ENCODE data around the gene MEIOSIN. TPM values are rescaled to one million over a fixed set of nuclear protein-coding genes. Genes with fewer than 3 reads are reported as not detected.
"Not testable (repeated sequence)": the region's sequence is repeated elsewhere in the genome, so short reads cannot be mapped to it uniquely, and the experiment has no call there.

MEIOSIN gene
- total RNA-seq, 1 experiment from 2014 or later = not detected

DNA sequence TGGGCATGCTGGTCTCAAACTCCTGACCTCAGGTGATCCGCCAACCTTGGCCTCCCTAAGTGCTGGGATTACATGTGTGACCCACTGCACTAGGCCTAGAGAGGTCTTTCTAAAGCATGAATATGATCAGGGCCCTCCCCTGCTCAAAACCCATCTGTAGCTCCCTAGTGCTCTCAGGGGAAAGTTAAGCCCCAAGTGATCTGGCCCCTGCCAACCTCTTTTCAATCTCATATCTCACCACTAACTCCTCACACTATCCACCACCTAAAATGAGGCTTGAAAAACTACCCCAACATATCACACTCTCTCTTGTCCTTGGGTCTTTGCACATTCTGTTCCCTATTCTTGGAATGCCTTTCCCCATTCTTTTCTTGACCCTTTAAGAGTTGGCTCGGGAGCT lies 61.4 kb downstream of the MEIOSIN start:
- CTCF ChIA-PET = interaction anchor here (0.6 to 1.5 kb wide), 2 partner anchors 12 to 25 kb away, joined by 7 read pairs; partner anchors contain the start of genes DMPK and SIX5
- Mint-ChIP-seq H3K4me1 (ENCODE audit: low read depth, unreplicated experiment) (peaks cover 41% of the 10 kb centered on the region), H3K27ac (ENCODE audit: unreplicated experiment) (peak overlapping the region; percentile 7), H3K9me3 (ENCODE audit: low read depth, unreplicated experiment) (no peaks in the 10 kb centered on the region), H3K4me3 (ENCODE audit: low read depth, unreplicated experiment) (no peak overlapping the region), H3K36me3 (ENCODE audit: insufficient read depth, unreplicated experiment) (peaks cover 39% of the 10 kb centered on the region), H3K27me3 (ENCODE audit: unreplicated experiment) (peaks cover 26% of the 10 kb centered on the region)
- intact Hi-C loops (cut with micrococcal nuclease; ENCODE audit: unreplicated experiment) = no loop called here
- no TSS peak for BruUV-seq (replicated peaks)
- TF ChIP-seq, protein P1, sequence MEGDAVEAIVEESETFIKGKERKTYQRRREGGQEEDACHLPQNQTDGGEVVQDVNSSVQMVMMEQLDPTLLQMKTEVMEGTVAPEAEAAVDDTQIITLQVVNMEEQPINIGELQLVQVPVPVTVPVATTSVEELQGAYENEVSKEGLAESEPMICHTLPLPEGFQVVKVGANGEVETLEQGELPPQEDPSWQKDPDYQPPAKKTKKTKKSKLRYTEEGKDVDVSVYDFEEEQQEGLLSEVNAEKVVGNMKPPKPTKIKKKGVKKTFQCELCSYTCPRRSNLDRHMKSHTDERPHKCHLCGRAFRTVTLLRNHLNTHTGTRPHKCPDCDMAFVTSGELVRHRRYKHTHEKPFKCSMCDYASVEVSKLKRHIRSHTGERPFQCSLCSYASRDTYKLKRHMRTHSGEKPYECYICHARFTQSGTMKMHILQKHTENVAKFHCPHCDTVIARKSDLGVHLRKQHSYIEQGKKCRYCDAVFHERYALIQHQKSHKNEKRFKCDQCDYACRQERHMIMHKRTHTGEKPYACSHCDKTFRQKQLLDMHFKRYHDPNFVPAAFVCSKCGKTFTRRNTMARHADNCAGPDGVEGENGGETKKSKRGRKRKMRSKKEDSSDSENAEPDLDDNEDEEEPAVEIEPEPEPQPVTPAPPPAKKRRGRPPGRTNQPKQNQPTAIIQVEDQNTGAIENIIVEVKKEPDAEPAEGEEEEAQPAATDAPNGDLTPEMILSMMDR (IDR thresholded peaks at IDR 0.05; ENCODE audit: unreplicated experiment) = no peak
- no peak for DNase-seq

DNA sequence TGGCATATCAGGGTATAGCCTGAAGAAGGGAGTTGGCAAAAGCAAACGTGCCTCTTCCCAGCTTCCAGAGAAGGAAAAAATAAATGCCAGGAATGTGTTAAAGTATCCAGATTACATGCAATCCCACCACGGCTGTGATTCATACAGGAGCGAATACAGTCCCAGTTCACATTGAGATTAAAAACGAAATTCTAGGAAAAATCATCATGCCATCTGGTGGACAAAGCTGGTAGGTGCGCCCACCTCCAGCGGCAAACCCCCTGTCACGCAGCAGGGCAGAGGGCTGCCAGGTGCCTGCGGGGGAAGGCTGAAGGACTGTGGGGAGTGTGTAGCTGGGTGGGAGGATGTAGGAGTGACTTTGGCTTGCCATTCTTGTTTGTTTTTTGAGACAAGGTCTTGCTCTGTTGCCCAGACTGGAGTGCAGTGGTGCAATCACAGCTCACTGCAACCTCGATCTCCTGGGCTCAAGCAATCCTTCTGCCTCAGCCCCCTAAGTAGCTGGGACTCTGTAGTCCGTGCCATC lies 65.8 kb downstream of the MEIOSIN start:
- no peaks in the 10 kb centered on the region for H3K9me3 Mint-ChIP-seq (ENCODE audit: low read depth, unreplicated experiment)
- BruUV-seq (replicated peaks) = no TSS peak
- TF ChIP-seq, protein P1 (IDR thresholded peaks at IDR 0.05; ENCODE audit: unreplicated experiment) = peak; percentile 83
- intact Hi-C loops (cut with micrococcal nuclease; ENCODE audit: unreplicated experiment) = loop anchor here (2.0 kb wide), 1 partner anchor 30 kb away; the partner anchor contains the start of gene SIX5
- CTCF ChIA-PET = interaction anchor here (0.6 to 2.2 kb wide), 10 partner anchors 14 to 456 kb away, joined by 3 to 43 read pairs (median 3); partner anchors contain the start of genes DMPK, QPCTL, SIX5 and SNRPD2
- H3K4me3 Mint-ChIP-seq (ENCODE audit: low read depth, unreplicated experiment) = no peak overlapping the region
- H3K36me3 Mint-ChIP-seq (ENCODE audit: insufficient read depth, unreplicated experiment) = peaks cover 1% of the 10 kb centered on the region
- peaks cover 22% of the 10 kb centered on the region for H3K27me3 Mint-ChIP-seq (ENCODE audit: unreplicated experiment)
- DNase-seq = peak; percentile 77
- no peak overlapping the region for H3K27ac Mint-ChIP-seq (ENCODE audit: unreplicated experiment)
- peaks cover 9% of the 10 kb centered on the region for H3K4me1 Mint-ChIP-seq (ENCODE audit: low read depth, unreplicated experiment)

DNA sequence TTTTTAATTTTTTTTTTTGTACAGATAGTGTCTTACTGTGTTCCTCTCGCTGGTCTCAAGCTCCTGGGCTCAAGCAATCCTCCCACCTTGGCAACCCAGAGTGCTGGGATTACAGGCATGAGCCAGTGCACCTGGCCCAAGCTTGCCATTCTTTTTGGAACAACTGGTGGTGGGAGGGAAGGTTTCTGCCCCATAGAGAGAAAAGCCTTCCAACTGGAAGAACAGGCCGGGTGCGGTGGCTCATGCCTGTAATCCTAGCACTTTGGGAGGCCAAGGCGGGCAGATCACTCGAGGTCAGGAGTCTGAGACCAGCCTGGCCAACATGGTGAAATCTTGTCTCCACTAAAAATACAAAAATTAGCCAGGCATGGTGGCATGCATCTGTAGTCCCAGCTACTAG lies 66.3 kb downstream of the MEIOSIN start:
- intact Hi-C loops (cut with micrococcal nuclease; ENCODE audit: unreplicated experiment) = loop anchor here (2.0 kb wide), 1 partner anchor 31 kb away; the partner anchor contains the start of gene SIX5
- not testable (repeated sequence) for H3K36me3 Mint-ChIP-seq (ENCODE audit: insufficient read depth, unreplicated experiment); H3K27ac Mint-ChIP-seq (ENCODE audit: unreplicated experiment); DNase-seq; BruUV-seq (replicated peaks); H3K4me3 Mint-ChIP-seq (ENCODE audit: low read depth, unreplicated experiment); H3K9me3 Mint-ChIP-seq (ENCODE audit: low read depth, unreplicated experiment); H3K4me1 Mint-ChIP-seq (ENCODE audit: low read depth, unreplicated experiment)
- CTCF ChIA-PET = interaction anchor here (0.6 to 2.2 kb wide), 9 partner anchors 17 to 455 kb away, joined by 3 to 43 read pairs (median 3); partner anchors contain the start of genes DMPK, QPCTL, SIX5 and SNRPD2
- H3K27me3 Mint-ChIP-seq (ENCODE audit: unreplicated experiment) = peaks cover 18% of the 10 kb centered on the region

DNA sequence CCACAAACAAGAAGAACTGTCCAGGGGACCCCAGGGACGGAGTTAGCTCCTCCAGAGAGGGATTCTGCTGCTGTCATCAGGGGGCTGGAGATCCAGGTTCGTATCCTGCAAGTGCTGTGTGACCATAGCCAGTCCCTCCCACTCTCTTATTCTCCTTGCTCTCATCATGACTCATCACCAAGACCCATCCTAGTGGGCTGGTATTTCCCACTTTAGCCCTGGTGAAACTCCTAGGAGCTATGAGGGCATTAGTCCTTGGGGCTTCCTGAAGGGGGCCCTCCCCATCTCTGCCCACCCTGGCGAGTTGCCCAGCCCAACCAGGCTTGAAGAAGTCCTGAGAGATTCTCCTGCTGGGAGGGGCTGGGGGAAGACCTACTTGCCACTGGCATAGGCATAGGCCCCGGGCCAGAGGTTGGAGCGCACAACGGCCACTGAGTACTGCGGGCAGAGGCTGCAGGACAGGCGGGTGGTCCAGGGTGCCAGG lies 66.9 kb downstream of the MEIOSIN start:
- DNase-seq = no peak
- CTCF ChIA-PET = interaction anchor here (1.2 to 2.2 kb wide), 4 partner anchors 17 to 108 kb away, joined by 4 to 43 read pairs (median 11); partner anchors contain the start of genes QPCTL, SIX5 and SNRPD2
- H3K9me3 Mint-ChIP-seq (ENCODE audit: low read depth, unreplicated experiment) = no peaks in the 10 kb centered on the region

More for the DNA sequence above, 66.9 kb downstream of the MEIOSIN start:
- intact Hi-C loops (cut with micrococcal nuclease; ENCODE audit: unreplicated experiment) = no loop called here
- no TSS peak for BruUV-seq (replicated peaks)
- Mint-ChIP-seq H3K27ac (ENCODE audit: unreplicated experiment) (no peak overlapping the region), H3K4me3 (ENCODE audit: low read depth, unreplicated experiment) (no peak overlapping the region), H3K4me1 (ENCODE audit: low read depth, unreplicated experiment) (peaks cover 8% of the 10 kb centered on the region), H3K36me3 (ENCODE audit: insufficient read depth, unreplicated experiment) (no peaks in the 10 kb centered on the region), H3K27me3 (ENCODE audit: unreplicated experiment) (peaks cover 12% of the 10 kb centered on the region)
- TF ChIP-seq, protein P1 (IDR thresholded peaks at IDR 0.05; ENCODE audit: unreplicated experiment) = no peak
